ENCODE data around the gene GULP1.
"Not testable (repeated sequence)": the region's sequence is repeated elsewhere in the genome, so short reads cannot be mapped to it uniquely, and the experiment has no call there.

Gene GULP1

GRCh38 chr2:188294352-188294926 is 2.8 kb downstream of the GULP1 start:
- Histone ChIP-seq H3K9me3 (no peaks in the 10 kb centered on the region), H3K4me1 (no peaks in the 10 kb centered on the region; the same call in 1 of the 2 replicates), H3K36me3 (no peaks in the 10 kb centered on the region), H3K4me3 (ENCODE audit: low read depth, low read length) (peak overlapping the region; percentile 84), H3K27me3 (no peaks in the 10 kb centered on the region)
- no peak for TF ChIP-seq CTCF (IDR thresholded peaks at IDR 0.05; ENCODE audit: low read depth, low read length)
- no peak for DNase-seq

DNA sequence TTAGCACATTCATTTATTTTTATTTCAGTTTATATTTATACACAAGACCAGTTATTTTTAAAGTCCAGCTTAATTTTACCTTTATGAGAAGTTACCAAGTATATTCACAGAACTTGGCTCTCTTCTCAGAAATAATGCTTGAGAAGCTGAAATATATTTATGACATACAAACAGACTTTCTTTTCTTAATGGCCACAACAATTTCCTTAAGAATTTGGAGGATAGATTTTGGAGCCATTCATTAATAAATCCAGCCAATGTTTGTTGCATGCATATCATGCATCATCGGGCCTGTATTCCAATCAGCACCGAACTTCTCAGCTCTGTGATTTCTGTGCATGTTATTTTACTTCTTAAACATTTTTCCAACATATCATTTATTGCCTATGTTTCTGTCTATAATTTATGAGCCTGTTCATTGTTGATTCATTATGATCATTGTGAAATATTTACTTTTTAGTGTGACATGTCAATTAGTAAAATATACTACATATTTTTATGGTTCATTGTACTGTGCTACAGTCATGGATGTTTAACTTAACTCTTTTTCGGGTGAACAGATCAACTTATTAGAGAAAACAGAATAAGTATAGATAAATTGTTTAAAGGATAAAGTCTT is 3.5 kb downstream of the GULP1 start:
- H3K9me3 ChIP-seq: no peaks in the 10 kb centered on the region
- TF ChIP-seq CTCF (IDR thresholded peaks at IDR 0.05; ENCODE audit: low read depth, low read length): no peak
- H3K4me1 ChIP-seq: no peaks in the 10 kb centered on the region; the same call in 1 of the 2 replicates
- DNase-seq: no peak
- no peaks in the 10 kb centered on the region for H3K27me3 ChIP-seq
- peak overlapping the region; percentile 84 for H3K4me3 ChIP-seq (ENCODE audit: low read depth, low read length)
- H3K36me3 ChIP-seq: no peaks in the 10 kb centered on the region

DNA sequence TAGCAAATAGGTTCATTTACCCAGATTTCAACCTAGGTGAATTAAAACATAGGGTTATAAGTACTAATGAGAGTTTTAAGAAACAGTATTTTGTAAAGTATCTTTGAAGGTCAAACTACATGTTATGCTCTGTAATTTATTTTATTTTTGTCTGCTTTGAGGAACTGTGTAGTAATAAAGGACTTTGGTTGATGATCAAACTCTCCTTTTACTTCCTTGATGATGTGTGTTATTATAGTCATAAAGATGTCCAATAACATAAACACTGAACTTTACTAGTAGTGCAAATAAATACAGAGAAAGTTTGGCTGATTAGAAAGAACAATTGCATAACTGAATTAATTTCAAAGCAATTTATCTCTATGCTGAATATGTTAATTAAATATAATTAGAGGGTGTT is 6.3 kb downstream of the GULP1 start:
- Histone ChIP-seq H3K4me1 (no peaks in the 10 kb centered on the region), H3K4me3 (ENCODE audit: low read depth, low read length) (no peak overlapping the region)
- DNase-seq: no peak

GRCh38 chr2:188298937-188299371 is 7.3 kb downstream of the GULP1 start:
- not testable (repeated sequence) for DNase-seq; H3K27me3 ChIP-seq; H3K4me3 ChIP-seq (ENCODE audit: low read depth, low read length); H3K9me3 ChIP-seq; H3K36me3 ChIP-seq; H3K4me1 ChIP-seq

More for the DNA sequence above, 6.3 kb downstream of the GULP1 start:
- Histone ChIP-seq H3K36me3 (no peaks in the 10 kb centered on the region), H3K27me3 (no peaks in the 10 kb centered on the region), H3K9me3 (no peaks in the 10 kb centered on the region)
- TF ChIP-seq CTCF (IDR thresholded peaks at IDR 0.05; ENCODE audit: low read depth, low read length): no peak

DNA sequence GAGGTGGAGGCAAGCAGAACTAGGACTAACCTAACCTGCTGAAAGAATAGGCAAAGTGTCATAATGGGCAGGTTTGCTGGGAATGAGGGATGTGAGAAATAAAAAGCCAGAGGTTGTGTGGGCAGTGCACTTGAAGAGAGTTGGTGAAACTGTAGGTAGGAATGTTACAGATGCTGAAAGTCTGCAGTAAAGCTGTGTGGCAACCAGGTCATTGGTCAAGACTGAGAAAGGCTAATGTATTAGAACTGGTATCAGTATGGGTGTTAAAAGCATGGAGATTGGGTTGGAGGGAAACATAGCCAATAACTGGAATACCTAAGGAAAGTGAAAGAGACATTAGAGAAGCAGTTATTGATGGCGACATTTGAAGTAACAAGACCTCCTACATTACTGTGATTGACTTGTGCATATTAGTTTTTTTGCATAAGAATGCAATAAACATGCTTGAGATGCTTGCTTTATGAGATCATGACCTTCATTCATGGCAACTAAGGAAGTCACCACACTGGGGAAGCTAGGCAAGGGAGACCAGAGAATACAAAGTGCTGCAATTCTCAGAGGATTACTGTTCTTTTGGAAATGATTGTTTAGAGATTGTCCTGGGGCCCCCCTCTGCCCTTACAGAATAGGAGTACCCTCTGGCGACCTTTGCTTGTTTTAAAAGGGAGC is 11.8 kb downstream of the GULP1 start:
- H3K36me3 ChIP-seq: no peaks in the 10 kb centered on the region
- H3K4me1 ChIP-seq: peaks cover 5% of the 10 kb centered on the region
- no peak for TF ChIP-seq CTCF (IDR thresholded peaks at IDR 0.05; ENCODE audit: low read depth, low read length)
- H3K27me3 ChIP-seq: no peaks in the 10 kb centered on the region
- H3K9me3 ChIP-seq: no peaks in the 10 kb centered on the region
- DNase-seq: no peak
- no peak overlapping the region for H3K4me3 ChIP-seq (ENCODE audit: low read depth, low read length)

DNA sequence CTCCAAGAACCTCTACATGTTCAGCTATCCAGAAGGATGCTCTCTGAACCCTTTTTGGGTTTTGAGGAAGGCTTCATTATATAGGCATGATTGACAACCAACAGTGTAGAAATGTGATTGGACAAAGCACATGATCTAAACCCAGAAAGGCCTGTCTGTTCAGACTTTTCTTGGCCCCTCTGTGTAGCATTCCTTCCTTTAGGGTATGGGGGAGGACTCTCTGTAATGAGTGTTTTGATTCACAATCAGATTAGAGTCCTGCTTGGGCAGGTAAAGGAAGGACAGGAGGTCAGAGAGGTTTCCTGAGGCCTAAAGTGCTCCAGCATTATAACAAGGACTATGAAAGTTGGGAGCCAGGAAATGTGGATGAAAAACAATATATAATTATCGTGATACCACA is 13.6 kb downstream of the GULP1 start:
- Histone ChIP-seq H3K9me3 (no peaks in the 10 kb centered on the region), H3K36me3 (no peaks in the 10 kb centered on the region), H3K4me1 (peaks cover 9% of the 10 kb centered on the region), H3K4me3 (ENCODE audit: low read depth, low read length) (no peak overlapping the region), H3K27me3 (no peaks in the 10 kb centered on the region)
- no peak for TF ChIP-seq CTCF (IDR thresholded peaks at IDR 0.05; ENCODE audit: low read depth, low read length)
- DNase-seq: no peak

Data from BE2C (cell line).